Heart right ventricle (tissue), 16 donors: Measurements from ENCODE around the gene MYOZ2. TPM values are rescaled to one million over a fixed set of nuclear protein-coding genes. Genes with fewer than 3 reads are reported as not detected.

Source experiments
- ATAC-seq, 8 donors: fragments of 200-7000 bp; cut with Tn5 transposase; one replicate each; pipeline ENCODE4 v1.9.1; 2020; ENCODE audit warnings: mild to moderate bottlenecking in 8 of 8, moderate library complexity in 8 of 8, moderate number of reproducible peaks in 1 of 8
- DNase-seq, 2 donors: peaks; one replicate each; pipeline ENCODE4 v3.0.0-alpha.2; 2020
- H3K27ac ChIP-seq, 10 donors: fragments of 200-600 bp; sonication (generic) in 2 of 10; one replicate each; pipeline versions ENCODE4 v1.5.0 to v1.8.0; 2020 to 2022; ENCODE audit warnings: mild to moderate bottlenecking in 3 of 10
- H3K27me3 ChIP-seq, 7 donors: fragments of 200-600 bp; one replicate each; pipeline ENCODE4 v1.8.0; 2021 to 2022; ENCODE audit warnings: mild to moderate bottlenecking in 2 of 7
- H3K36me3 ChIP-seq, 9 donors: fragments of 200-600 bp; sonication (generic) in 1 of 9; one replicate each; pipeline versions ENCODE4 v1.5.0 to v1.8.0; 2020 to 2022; ENCODE audit warnings: mild to moderate bottlenecking in 2 of 9
- H3K4me1 ChIP-seq, 9 donors: fragments of 200-600 bp; sonication (generic) in 1 of 9; one replicate each; pipeline versions ENCODE4 v1.5.0 to v1.8.0; 2020 to 2022; ENCODE audit warnings: mild to moderate bottlenecking in 4 of 9
- H3K4me3 ChIP-seq, 10 donors: fragments of 200-600 bp; sonication (generic) in 2 of 10; one replicate each; pipeline versions ENCODE4 v1.5.0 to v1.8.0; 2020 to 2022; ENCODE audit warnings: mild to moderate bottlenecking in 7 of 10, moderate library complexity in 2 of 10
- H3K9me3 ChIP-seq, 11 donors: fragments of 200-600 bp in 10 of 11; sonication (generic) in 2 of 11; one replicate each; pipeline versions ENCODE4 v1.5.0 to v1.8.0; 2013 to 2022; ENCODE audit warnings: mild to moderate bottlenecking in 2 of 11, control low read depth in 1 of 11, moderate library complexity in 1 of 11
- CTCF ChIP-seq, 9 donors: fragments of 200-600 bp; sonication (generic) in 2 of 9; IDR thresholded peaks; one replicate each; pipeline versions ENCODE4 v1.5.0 to v1.8.0; 2021 to 2022; ENCODE audit warnings: antibody characterized with exemption in 9 of 9, mild to moderate bottlenecking in 5 of 9, moderate library complexity in 1 of 9
- WGBS, 2 donors: extraction: QIAGEN DNeasy Blood & Tissue Kit; methylation state at CpG; one replicate each; pipeline ENCODE4 v1.1.7; 2013; ENCODE audit warnings: inconsistent platforms in 1 of 2; 5-methylcytosine and 5-hydroxymethylcytosine counted together
- intact Hi-C, 10 donors: fragments of 100-400 bp; cut with DNase I; formaldehyde crosslinking; loops; one replicate each; pipeline versions ENCODE4 v1.11.1 to v1.14.2; 2022
- polyA plus RNA-seq, 2 donors: library from polyadenylated mRNA; stranded (reverse); fragments of 200-250 nt; gene quantifications; one replicate each; pipeline ENCODE4 v1.2.3, GENCODE V29; 2013
- total RNA-seq, 10 donors: library from RNA; stranded (reverse); fragmentation: NEBNext Ultra II Directional in 3 of 10; extraction: Animal tissue kit (Norgen Biotek cat#: 25700) in 3 of 10; gene quantifications; one replicate each; pipeline versions ENCODE4 v1.2.1 to v1.2.4, GENCODE V29; 2021 to 2023
- donor health status: Arrhythmogenic right ventricular cardiomyopathy.
- donor health status: ischemic (EF 13 %, LVEDD 7.1; RV severe dilation, severe dysfunction).
- donor health status: healthy with polysubstance abuse.
- donor health status: DM: no; HTN: yes; CAD: no.
- donor health status: DM: no; HTN: no; CAD: no.
- donor health status: ischemic (EF 25% LVEDD 6.9; RV normal size, moderate dysfunction).
- donor health status: ischemic (EF 25% LVEDD 5.7; RV mildly dilated, moderate dysfunction).
- donor health status: healthy.
- donor health status: DM: yes; HTN: yes; CAD: no.
- donor health status: Ischemic cardiomyopathy.
- donor health status: ischemic (EF 35%, LVEDD 5.7; RV mildly dilated, moderate dysfunction).
- donor health status: nonischemic (EF 11% LVEDD 7.7; RV severe dilation, severe dysfunction).
- donor health status: DM: yes; HTN: yes; CAD: no.
- donor health status: PGD.
- donor health status: ischemic (EF 29% LVEDD 5.4; RV normal size, mild dysfunction).
- donor health status: nonischemic (EF 23%, LVEDD 6.1; RV moderate dilation, normal function).

The MYOZ2 gene
- total and polyA plus RNA-seq, 12 donors: 231 to 1,008 (median 867) TPM

DNA sequence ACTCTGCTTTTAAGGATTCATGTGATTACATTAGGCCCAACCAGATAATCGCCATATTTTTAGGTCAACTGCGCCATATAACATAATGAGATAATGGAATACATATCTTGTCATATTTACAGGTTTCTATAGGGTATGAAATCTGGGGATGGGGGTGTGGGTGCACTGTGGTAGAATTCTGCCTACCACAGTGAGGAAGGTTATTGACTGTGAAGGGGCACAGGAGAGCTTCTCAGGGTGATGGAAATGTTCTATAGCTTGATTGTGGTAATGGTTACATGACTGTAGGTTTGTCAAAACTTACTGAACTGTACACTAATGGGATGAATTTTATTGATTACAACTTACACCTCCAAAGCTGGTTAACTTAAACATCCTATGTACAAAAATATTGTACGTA lies 92.8 kb downstream of the MYOZ2 start:
- Histone ChIP-seq H3K4me1 (peaks cover 0 to 32% (median 8%) of the 10 kb centered on the region in 9 donors), H3K27me3 (no peaks in the 10 kb centered on the region), H3K36me3 (peaks cover 0 to 35% (median 0%) of the 10 kb centered on the region in 9 donors), H3K4me3 (no peak overlapping the region), H3K9me3 (peaks cover 0 to 14% (median 0%) of the 10 kb centered on the region in 11 donors), H3K27ac (no peak overlapping the region)
- DNase-seq (no peak), ATAC-seq (no peak)
- WGBS, 2 donors: 94 to 97% methylated on average over 3 of the region's 3 CpGs
- no peak for TF ChIP-seq CTCF (IDR thresholded peaks at IDR 0.05)
- intact Hi-C loops: no loop called here

DNA sequence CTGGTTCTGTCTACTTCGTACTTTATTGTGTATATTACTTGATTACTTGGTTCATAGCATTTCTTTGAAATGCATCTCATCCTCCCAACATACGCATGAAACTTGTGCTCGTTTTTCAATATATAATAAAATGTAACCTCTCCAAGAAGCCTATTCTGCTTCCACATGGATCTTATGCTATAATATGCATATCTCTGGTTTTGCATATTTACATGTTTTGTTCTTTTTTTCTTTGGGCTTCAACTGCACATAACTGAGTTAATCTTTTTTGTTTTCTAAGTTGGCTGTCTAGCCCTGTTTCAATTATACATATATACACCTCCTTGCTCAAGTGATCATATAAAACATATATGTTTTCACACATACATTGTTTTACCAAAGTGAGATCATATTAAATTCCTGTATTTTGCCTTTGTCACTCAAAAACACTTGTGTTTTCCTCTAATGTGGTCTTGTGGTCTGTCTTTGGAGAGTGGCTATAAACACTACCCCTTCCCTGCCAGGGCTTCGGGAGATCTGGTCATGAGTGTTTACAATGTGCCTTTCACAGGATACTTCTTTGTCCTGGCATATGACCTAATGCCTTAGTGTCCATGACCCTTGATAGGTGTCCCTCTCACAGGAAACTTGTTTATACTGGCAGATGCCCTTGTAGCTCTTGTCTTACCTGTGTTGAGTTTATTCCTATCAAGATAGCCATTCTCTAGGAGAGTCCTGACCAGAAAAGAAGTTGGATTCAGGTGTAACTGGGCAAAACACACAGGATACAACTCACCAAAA lies 94.5 kb downstream of the MYOZ2 start:
- Histone ChIP-seq H3K4me3 (no peak overlapping the region), H3K4me1 (peaks cover 0 to 49% (median 21%) of the 10 kb centered on the region in 9 donors), H3K36me3 (peaks cover 0 to 25% (median 0%) of the 10 kb centered on the region in 9 donors), H3K27ac (peak overlapping the region in 1 of 10 donors; percentile 17), H3K27me3 (no peaks in the 10 kb centered on the region), H3K9me3 (peaks cover 0 to 8% (median 0%) of the 10 kb centered on the region in 11 donors)
- DNase-seq (no peak), ATAC-seq (peak in 1 of 8 donors; percentile 7)
- TF ChIP-seq CTCF (IDR thresholded peaks at IDR 0.05): no peak
- 82 to 88% methylated on average over 4 of the region's 4 CpGs for WGBS, 2 donors
- intact Hi-C loops: no loop called here

DNA sequence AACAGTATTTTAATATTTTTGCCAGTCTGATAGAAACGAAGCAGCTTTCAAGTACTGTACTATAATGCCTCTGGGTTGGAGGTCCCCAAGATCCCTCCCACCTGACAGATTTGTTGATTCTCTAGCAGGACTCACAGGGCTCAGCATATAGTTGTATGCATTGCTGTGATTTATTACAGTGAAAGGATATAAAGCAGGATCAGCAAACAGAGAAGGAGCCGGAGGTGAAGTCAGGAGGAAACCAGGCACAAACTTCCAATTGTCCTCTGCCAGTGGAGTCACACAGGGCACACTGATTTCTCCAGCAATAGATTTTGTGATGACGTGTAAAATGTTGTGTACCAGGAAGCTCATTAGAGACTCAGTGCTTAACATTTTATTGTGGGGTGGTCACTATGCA lies 95.9 kb downstream of the MYOZ2 start:
- peaks cover 0 to 6% (median 0%) of the 10 kb centered on the region in 11 donors for H3K9me3 ChIP-seq
- DNase-seq (no peak), ATAC-seq (peak in 1 of 8 donors; percentile 19)
- 53 to 57% methylated on average over 3 of the region's 3 CpGs for WGBS, 2 donors
- no peak for TF ChIP-seq CTCF (IDR thresholded peaks at IDR 0.05)
- H3K4me3 ChIP-seq: no peak overlapping the region
- no peaks in the 10 kb centered on the region for H3K27me3 ChIP-seq
- H3K27ac ChIP-seq: peak overlapping the region in 1 of 10 donors; percentile 2
- intact Hi-C loops: no loop called here
- H3K36me3 ChIP-seq: peaks cover 0 to 35% (median 12%) of the 10 kb centered on the region in 9 donors
- peaks cover 0 to 50% (median 21%) of the 10 kb centered on the region in 9 donors for H3K4me1 ChIP-seq

DNA sequence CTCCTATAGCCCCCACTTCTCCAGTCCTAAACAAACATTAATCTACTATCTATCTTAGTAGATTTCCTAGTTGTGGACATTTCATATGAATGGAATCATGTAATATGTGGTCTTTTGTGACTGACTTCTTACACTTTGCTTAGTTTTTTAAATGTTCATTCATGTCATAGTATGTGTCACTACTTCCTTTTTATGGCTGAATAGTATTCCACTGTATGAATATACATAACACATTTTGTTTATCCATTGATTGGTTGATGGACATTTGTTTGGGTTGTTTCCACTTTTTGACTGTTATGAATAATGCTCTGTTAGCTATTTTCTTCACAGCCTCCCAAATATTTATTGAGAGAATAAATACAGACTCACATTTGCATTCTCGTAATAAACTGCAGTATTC lies 96.7 kb downstream of the MYOZ2 start:
- no peak for ATAC-seq
- intact Hi-C loops: no loop called here
- peaks cover 0 to 50% (median 21%) of the 10 kb centered on the region in 9 donors for H3K4me1 ChIP-seq
- TF ChIP-seq CTCF (IDR thresholded peaks at IDR 0.05): no peak
- no peak for DNase-seq
- no peak overlapping the region for H3K27ac ChIP-seq
- peaks cover 0 to 6% (median 0%) of the 10 kb centered on the region in 11 donors for H3K9me3 ChIP-seq
- peaks cover 0 to 37% (median 13%) of the 10 kb centered on the region in 9 donors for H3K36me3 ChIP-seq
- H3K27me3 ChIP-seq: no peaks in the 10 kb centered on the region
- H3K4me3 ChIP-seq: no peak overlapping the region
- WGBS, 2 donors: 96 to 99% methylated on average over 1 of the region's 1 CpG
